ACC112 (cell line): ENCODE measurements around the gene MTTP.

Experiments used
- H2AFZ ChIP-seq: fragments of 200-600 bp; sonication (generic); one replicate; pipeline ENCODE4 v1.6.0; 2017; ENCODE audit warnings: antibody characterized with exemption, low read length; ENCODE audit not compliant: unreplicated experiment
- H3K27ac ChIP-seq: fragments of 200-600 bp; sonication (generic); 2 replicates; pipeline ENCODE4 v1.5.1; 2014; ENCODE audit warnings: low read depth, mild to moderate bottlenecking, antibody characterized with exemption, low read length, moderate library complexity
- H3K27me3 ChIP-seq: fragments of 200-600 bp; sonication (generic); 2 replicates; pipeline ENCODE4 v1.6.1; 2014; ENCODE audit warnings: mild to moderate bottlenecking, antibody characterized with exemption, low read length, moderate library complexity, mixed read lengths; ENCODE audit not compliant: insufficient read depth
- H3K36me3 ChIP-seq: fragments of 200-600 bp; sonication (generic); 2 replicates; pipeline ENCODE4 v1.6.1; 2016; ENCODE audit warnings: mild to moderate bottlenecking, antibody characterized with exemption, low read length, moderate library complexity, mixed read lengths; ENCODE audit not compliant: insufficient read depth
- H3K4me1 ChIP-seq: fragments of 200-600 bp; sonication (generic); one replicate; pipeline ENCODE4 v1.6.1; 2016; ENCODE audit warnings: low read length, mixed read lengths; ENCODE audit not compliant: insufficient read depth, unreplicated experiment, control insufficient read depth
- H3K4me3 ChIP-seq: fragments of 200-600 bp; sonication (generic); 2 replicates; pipeline ENCODE4 v1.5.1; 2014; ENCODE audit warnings: mild to moderate bottlenecking, low read depth, low read length
- H3K79me2 ChIP-seq: fragments of 200-600 bp; sonication (generic); one replicate; pipeline ENCODE4 v1.6.0; 2016; ENCODE audit warnings: low read length; ENCODE audit not compliant: control insufficient read depth, unreplicated experiment, insufficient read depth

Gene MTTP

DNA sequence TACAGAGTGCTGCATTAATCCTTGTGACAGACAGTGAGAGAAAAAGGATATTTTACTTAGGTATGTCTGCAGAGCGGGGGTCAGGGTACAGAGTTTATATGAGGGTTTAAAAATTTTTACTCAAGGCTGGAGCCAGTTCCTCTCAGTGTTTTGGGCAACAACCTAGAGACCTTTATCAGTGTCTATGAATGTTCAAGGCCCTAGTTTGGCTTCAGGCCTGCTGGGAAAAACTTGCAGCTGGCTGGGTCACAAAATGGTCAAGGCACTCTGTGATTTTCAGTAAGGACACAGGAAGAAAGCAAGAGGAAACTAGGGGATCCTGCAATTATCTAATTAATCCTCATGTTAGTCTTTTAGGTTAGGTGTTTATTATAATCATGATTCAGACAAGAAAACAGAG lies 93.8 kb downstream of the MTTP start:
- no peak overlapping the region for H3K4me3 ChIP-seq
- H3K4me1 ChIP-seq, result no peaks in the 10 kb centered on the region
- H3K79me2 ChIP-seq, result no peaks in the 10 kb centered on the region
- H2AFZ ChIP-seq, result no peak overlapping the region
- H3K27me3 ChIP-seq, result peaks cover 24% of the 10 kb centered on the region
- H3K27ac ChIP-seq, result no peak overlapping the region
- H3K36me3 ChIP-seq, result no peaks in the 10 kb centered on the region

DNA sequence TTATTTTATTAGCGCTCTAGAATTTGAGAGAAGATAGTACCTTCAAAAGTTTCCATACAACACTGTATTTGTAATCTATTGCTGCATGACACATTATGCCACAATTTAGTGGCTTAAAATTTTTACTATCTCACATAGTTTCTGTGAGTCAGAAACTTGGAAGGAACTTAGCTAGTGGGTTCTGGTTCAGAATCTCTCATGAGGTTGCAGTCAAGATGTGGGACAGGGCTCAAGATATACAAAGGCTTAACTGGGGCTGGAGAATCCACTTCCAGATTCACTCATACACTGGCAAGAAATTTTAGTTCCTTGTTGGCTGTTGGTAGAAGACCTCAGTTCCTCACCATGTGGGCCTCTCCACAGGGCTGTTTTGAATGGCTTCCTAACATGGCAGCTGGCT lies 94.5 kb downstream of the MTTP start:
- H3K27me3 ChIP-seq, result peaks cover 24% of the 10 kb centered on the region
- no peaks in the 10 kb centered on the region for H3K79me2 ChIP-seq
- H3K4me3 ChIP-seq, result no peak overlapping the region

DNA sequence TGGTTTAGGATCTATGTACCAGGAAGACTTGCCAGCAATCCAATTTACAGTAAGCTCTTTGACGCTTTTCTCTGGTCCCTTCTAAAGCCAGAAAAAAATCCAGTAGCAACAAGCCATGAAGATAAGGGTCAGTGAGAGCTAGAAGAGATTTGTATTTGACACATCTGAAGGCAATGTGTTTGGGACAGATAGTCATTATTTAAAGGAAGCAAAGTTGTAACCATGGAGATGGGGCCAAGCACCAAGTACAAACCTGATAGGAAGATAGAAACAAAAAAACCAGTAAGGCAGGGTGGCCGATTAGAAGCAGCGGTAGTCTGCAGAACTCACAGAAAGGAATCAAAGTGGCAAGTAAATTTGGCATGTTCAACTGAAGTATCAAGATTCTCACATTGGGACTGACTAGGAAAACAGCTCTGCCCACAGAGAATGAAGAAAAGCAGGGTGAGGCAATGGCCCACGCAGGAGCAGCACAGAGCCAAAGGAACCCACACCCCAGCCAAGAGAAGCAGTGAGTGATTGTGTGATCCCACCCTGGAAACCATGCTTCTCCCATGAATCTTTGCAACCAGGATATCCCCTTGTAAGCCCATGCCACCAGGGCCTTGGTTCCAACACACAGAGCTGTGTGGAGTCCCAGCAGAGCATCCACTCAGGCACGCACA lies 95.9 kb downstream of the MTTP start:
- H3K27me3 ChIP-seq, result peaks cover 27% of the 10 kb centered on the region
- no peak overlapping the region for H3K4me3 ChIP-seq
- no peak overlapping the region for H3K27ac ChIP-seq
- no peak overlapping the region for H2AFZ ChIP-seq
- H3K79me2 ChIP-seq, result no peaks in the 10 kb centered on the region
- no peaks in the 10 kb centered on the region for H3K4me1 ChIP-seq
- no peaks in the 10 kb centered on the region for H3K36me3 ChIP-seq

More for the DNA sequence above, 94.5 kb downstream of the MTTP start:
- Histone ChIP-seq H3K4me1 (no peaks in the 10 kb centered on the region), H2AFZ (no peak overlapping the region), H3K27ac (no peak overlapping the region), H3K36me3 (no peaks in the 10 kb centered on the region)
